Dermis blood vessel endothelial cell (primary cell): ENCODE measurements around the gene ATP13A1. TPM values are rescaled to one million over a fixed set of nuclear protein-coding genes. Genes with fewer than 3 reads are reported as not detected.
A peak's percentile ranks its signal among the peaks of the same experiment; 100 is the strongest.
"Not testable (repeated sequence)": the region's sequence is repeated elsewhere in the genome, so short reads cannot be mapped to it uniquely, and the experiment has no call there.

ENCODE experiments used
- DNase-seq: peaks from one replicate; pipeline ENCODE4 v3.0.0; 2010
- total RNA-seq: library from RNA; depleted of rRNA; stranded (reverse); fragments of >200 nt; gene quantifications from 2 replicates; pipeline ENCODE4 v1.2.3, GENCODE V29; 2014

Gene ATP13A1
- total RNA-seq, 1 donor from 2014 or later = 188 TPM

DNA sequence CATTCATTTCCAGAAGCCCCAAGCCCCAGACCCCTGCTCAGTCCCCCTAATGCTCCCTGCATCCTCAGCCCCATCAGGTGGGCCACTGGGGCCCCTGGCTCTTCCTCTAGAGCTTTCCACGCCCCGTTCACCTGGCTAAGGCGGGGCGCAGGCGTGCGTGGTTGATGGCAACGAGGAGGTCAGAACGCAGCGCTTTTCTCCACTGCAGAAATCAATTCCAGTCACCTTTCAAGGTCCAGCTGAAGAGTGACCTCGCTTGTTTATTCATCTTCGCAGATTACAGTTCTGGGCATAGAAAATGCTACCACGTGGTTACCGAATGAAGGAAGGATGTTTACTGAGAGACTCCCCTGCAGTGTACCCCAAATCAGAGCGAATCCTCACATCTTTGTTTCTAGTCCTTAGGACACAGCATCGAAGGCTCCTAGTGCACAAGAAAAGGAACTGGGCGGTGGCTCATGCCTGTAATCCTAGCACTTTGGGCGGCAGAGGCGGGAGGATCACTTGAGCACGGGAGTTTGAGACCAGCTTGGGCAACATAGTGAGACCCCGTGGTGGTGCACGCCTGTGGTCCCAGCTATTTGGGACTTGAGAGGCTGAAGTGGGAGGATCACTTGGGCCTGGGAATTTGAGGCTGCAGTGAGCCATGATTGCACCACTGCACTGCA is 44.2 kb downstream of the ATP13A1 start:
- no peak for DNase-seq

DNA sequence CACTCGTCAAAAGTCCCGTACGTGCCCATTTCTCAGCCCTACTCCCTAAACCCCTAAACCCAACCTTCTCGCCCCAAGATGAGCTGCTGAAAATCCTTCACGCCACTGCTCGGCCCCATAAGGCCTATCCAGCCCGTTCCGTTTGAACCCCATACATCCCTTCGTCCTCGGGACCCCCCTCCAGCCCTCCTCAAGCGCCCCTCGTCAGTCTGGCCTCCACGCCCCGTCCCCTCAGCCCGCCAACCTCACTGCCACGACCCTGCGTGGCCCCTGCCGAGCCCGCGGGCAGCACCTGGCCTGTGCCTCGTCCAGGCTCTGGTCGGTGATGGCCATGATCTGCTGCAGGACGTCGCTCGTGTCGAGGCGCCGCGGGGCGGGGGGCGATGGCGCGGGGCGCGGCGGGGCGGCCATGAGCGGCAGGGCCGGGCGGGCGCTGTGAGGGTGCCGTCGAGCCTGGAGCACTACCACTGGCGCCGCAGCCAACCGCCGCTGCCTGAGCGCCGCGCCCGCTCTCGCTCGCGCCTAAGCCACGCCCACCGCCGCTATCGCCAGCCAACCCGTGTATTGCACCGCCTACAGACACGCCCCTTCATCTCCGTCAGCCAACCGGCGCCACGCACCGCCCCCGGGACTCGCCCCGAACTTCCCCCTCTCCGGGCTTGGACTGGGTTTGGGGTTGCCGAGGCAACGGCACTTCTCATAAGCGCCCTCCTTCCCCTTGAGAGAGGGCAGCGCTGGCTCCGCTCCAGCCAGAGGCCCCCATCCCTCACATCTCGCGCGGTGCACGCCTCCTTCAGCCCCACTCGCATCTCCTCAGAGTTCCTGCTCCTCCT is 45.0 kb downstream of the ATP13A1 start, which contains the start of gene PBX4:
Gene PBX4, minus strand, starts transcription at position 469 of the 833 bp plus-strand sequence. Its CDS starts 58 bp downstream, at position 411.
- peak; percentile 78 for DNase-seq

DNA sequence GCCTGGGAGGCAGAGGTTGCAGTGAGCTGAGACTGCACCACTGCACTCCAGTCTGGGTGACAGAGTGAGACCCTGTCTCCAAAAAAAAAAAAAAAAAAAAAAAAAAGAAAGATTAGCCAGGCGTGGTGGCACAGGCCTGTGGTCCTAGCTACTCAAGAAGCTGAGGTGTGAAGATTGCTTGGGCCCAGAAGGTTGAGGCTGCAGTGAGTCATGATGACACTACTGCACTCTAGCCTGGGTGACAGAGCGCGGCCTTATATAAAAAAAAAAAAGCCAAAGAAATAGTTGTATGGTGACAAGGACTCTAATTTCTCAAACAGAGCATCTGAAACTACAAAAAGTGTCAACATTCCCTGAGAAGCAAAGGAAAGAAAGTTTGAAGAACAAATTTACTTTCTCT is 48.4 kb downstream of the ATP13A1 start:
- DNase-seq = no peak

DNA sequence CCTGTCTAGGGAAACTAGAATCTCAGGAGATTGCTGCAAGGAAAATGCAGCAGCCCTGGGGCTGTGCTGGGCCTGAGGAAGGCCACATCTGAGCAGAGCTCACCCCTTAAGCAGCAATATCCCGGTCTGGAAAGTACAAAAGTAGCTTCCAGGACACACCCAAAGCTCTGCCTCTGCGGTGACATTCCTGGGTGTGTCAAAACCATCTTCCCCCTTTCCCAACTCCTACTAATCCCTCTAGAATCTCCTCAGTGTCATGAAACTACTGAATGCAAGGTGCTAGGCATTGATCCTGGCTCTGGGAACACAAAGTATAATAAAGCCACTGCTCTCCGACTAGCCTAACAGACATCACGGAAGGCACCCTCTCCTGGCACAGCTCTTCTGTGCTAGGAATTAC is 50.0 kb downstream of the ATP13A1 start:
- DNase-seq = no peak

DNA sequence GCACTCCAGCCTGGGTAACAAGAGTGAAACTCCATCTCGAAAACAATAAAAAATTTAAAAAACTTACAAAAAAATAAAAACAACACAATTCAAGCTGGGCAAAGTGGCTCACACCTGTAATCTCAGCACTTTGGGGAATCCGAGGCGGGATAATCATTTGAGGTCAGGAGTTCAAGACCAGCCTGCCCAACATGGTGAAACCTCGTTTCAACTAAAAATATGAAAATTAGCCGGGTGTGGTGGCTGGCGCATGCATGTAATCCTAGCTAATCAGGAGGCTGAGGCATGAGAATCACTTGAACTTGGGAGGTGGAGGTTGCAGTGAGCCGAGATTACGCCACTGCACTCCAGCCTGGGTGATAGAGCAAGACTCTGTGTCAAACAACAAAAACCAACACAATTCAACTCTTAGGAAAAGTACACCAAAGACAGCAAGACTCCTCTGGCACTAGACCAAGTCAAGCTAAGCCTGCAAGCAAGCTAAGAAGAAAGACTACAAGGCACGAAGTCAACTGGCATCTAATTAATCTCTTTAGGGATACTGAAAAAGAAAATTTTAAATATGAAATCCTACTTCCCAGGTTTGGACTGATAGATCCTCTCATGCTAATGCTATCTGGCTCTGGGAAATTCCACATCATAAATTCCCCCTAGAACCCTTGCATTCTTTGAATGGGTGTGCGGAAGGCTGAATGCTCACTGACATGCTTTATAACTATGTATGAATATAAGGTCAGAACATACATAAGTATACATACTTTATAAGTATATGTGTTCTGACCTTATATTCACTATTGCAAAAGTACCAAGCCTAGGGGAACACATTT is 52.9 kb downstream of the ATP13A1 start:
- DNase-seq = no peak

DNA sequence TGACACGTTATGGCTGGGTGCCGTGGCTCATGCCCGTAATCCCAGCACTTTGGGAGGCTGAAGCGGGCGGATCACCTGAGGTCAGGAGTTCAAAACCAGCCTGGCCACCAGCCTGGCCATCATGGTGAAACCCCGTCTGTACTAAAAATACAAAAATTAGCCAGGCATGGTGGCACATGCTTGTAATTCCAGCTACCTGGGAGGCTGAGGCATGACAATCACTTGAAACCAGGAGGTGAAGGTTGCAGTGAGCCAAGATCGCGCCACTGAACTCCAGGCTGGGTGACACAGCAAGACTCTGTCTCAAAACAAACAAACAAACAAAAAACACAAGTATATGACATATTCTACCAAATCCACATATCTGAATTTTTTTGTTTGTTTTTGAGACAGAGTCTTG is 56.8 kb downstream of the ATP13A1 start:
- not testable (repeated sequence) for DNase-seq

DNA sequence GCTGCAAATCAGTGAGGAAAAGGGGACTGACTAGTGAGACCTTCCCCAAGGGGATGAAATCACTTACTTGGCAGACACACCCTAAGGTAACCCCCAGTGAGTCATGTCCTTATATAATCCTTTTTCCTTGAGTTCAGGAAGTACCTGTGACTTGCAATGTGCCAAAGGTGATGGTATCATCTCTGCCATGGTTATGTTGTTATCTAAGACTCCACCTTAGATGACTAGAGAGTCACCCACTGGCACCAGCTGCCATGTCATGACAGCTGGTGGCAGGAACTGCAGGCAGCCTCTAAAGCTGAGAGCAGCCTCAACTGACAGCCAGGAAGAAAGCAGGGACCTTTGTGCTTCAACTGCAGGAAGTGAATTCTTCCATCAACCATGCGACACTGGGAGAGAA is 57.5 kb downstream of the ATP13A1 start:
- DNase-seq = no peak

DNA sequence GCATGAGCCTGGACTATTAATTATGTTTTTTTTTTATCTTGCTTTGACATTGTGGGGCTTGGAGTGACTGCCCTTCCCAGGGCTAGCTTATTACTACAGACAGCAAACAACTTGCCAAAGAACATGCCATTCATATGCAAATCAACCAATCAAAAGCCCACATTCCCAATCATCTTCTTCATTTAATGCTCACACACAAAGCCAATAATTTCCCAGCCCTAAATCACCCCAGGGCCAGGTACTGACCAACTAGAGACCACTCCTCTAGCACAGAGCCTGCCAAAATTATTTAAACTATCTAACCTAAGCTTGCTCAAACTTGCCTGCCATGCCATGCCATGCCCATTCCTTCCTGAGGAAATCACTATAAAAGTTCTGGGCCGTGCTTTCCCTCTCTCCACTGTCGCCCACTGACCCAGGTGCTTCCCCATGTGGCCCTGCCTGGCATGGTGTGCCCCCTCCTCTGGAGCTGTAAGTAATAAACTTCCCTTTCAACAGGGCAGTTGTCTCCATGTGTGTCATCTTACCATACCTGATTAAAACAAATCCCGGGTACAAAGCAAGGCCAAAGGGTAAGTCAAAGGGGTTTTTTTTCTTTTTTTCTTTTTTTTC is 60.7 kb downstream of the ATP13A1 start:
- no peak for DNase-seq

DNA sequence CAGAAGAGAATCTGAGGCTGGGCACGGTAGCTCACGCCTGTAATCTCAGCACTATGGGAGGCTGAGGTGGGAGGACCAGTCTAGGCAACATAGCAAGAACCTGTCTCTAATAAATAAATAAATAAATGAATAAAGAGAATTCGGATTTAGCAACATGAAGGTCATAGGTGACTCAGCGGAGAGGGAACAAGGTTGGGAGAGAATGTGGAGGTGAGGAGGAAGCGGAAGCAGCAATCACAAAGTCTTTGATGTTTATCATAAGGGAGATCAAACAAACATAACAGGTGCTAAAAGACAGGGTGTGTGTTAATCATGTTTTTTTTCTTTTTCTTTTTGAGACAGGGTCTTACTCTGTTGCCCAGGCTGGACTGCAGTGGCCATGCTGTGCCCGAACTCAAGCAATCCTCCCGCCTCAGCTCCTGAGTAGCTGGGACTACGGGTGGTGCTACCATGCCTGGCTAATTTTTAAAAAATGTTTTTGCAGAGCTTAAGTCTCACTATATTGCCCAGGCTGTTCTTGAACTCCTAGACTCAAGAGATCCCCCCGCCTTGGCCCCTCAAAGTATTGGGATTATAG is 61.3 kb downstream of the ATP13A1 start:
- DNase-seq = no peak

DNA sequence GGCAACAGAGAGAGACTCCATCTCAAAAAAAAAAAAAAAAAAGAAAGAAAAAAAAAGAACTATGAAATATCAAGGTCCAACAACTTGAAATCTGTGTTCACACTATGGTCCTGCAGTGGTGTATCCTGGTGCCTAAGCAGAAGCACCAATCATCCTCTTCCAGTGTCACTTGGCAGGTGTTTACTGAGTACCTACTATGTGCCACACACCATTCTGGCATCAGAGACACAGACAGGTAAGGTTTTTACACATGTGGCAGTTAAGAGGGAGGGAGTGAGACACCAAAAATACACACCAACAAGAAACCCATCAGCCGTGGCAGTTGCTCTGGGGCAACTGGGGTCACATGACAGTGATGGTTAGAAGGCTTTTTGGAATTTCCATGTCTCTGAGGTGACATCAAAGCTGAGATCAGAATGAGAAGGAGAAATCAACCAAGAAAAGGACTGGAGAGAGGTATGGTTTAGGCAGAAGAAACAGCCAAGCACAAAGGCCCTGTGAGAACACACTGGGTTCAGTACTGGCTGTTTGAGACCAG is 62.6 kb downstream of the ATP13A1 start:
- no peak for DNase-seq

DNA sequence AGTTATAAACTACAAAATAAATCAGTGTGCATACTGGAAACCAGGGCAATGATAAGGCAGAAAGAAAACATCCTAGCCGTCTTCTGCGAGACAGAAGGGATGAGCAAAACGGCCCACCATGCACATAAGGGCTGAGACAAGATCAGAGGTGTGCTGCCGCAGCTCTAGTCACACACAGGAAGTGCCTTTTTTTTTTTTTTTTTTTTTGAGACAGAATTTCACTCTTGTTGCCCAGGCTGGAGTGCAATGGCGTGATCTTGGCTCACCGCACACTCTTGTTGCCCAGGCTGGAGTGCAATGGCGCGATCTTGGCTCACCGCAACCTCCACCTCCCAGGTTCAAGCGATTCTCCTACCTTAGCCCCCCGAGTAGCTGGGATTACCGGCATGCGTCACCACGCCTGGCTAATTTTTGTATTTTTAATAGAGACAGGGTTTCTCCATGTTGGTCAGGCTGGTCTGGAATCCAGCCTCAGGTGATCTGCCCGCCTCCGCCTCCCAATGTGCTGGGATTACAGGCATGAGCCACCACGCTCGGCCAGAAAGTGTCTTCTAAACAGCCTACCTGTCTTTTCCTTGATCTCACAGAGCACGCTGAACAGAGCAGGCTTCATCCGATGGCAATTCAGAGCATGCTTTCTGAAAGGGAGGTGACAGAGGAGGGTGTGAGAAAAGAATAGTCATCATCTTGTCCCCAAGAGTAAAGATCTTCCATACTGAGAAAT is 64.6 kb downstream of the ATP13A1 start:
- not testable (repeated sequence) for DNase-seq

DNA sequence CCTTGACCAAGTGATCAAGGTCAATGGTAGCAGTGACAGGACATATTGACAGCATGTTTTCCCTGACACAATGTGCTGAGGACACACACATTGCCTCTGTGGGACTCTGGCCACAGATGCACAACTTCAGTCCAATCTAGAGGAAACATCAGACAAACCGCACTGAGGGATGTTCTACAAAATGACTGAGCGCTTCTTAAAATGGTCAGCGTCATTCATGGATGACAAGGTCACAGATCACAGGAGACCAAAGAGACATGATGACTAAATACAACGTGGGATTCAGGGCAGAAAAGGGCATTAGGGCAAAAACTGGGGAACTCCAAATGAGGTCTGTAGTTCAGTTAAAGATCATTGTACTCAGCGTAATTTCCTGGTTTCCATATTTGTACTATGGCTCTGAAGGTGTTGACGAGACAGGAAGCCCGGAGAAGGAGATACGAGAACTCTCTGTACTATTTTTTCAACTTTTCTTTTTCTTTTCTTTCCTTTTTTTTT is 65.6 kb downstream of the ATP13A1 start:
- no peak for DNase-seq

Other genes starting within 250 kb of the ATP13A1 start
- 0.68 and 1.4 TPM in 2 replicates for gene TSSK6, start 148.1 kb downstream of the ATP13A1 start, total RNA-seq
- 95.3 and 191 TPM in 2 replicates for gene NDUFA13, start 147.5 kb downstream of the ATP13A1 start, total RNA-seq
- gene YJEFN3, start 134.8 kb downstream of the ATP13A1 start, total RNA-seq = 0.14 and 0.17 TPM in 2 replicates
- 0.17 TPM in 1 of 2 replicates, not detected in the other for gene CILP2, start 125.4 kb downstream of the ATP13A1 start, total RNA-seq
- 0.05 TPM in 1 of 2 replicates, not detected in the other for gene PBX4, start 45.0 kb downstream of the ATP13A1 start, total RNA-seq
- gene LPAR2, start 35.5 kb downstream of the ATP13A1 start, total RNA-seq = 0.42 and 1.0 TPM in 2 replicates
- 6.5 and 12.6 TPM in 2 replicates for gene GMIP, start 20.0 kb downstream of the ATP13A1 start, total RNA-seq
- gene ZNF101, start 5.2 kb upstream of the ATP13A1 start, total RNA-seq = 15.9 and 20.4 TPM in 2 replicates
- gene ZNF14, start 69.4 kb upstream of the ATP13A1 start, total RNA-seq = 6.0 and 8.2 TPM in 2 replicates
- gene ZNF506, start 158.1 kb upstream of the ATP13A1 start, total RNA-seq = 11.4 and 16.3 TPM in 2 replicates
- gene ZNF253, start 202.2 kb upstream of the ATP13A1 start, total RNA-seq = 4.7 and 6.3 TPM in 2 replicates
- gene ZNF93, start 237.3 kb upstream of the ATP13A1 start, total RNA-seq = 6.0 and 11.7 TPM in 2 replicates